Measurements from ENCODE around the gene CCDC13.

The CCDC13 gene

DNA sequence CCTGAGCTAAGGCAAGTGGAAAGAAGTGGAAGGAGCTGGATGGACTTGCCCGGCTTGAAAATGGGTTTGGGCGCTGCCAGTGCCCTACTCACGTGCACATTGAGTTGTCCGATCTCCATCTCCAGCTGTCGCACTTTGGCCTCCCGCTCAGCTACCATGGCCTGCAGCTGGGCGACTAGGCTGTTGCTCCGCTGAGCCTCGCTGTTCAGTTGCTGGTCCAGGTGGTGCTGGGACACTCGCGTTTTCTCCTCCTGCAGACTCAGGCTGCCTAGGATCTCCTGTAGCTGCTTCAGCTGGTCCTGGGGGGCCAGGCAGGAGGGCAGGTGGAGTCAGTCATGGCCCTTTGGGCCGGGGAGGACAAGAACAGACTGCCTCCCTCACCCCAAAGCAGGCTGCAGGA, 37.4 kb downstream of the CCDC13 start:
- TF ChIP-seq, protein P1, sequence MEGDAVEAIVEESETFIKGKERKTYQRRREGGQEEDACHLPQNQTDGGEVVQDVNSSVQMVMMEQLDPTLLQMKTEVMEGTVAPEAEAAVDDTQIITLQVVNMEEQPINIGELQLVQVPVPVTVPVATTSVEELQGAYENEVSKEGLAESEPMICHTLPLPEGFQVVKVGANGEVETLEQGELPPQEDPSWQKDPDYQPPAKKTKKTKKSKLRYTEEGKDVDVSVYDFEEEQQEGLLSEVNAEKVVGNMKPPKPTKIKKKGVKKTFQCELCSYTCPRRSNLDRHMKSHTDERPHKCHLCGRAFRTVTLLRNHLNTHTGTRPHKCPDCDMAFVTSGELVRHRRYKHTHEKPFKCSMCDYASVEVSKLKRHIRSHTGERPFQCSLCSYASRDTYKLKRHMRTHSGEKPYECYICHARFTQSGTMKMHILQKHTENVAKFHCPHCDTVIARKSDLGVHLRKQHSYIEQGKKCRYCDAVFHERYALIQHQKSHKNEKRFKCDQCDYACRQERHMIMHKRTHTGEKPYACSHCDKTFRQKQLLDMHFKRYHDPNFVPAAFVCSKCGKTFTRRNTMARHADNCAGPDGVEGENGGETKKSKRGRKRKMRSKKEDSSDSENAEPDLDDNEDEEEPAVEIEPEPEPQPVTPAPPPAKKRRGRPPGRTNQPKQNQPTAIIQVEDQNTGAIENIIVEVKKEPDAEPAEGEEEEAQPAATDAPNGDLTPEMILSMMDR (IDR thresholded peaks at IDR 0.05; ENCODE audit: extremely low read depth, missing control alignments): no peak
- DNase-seq (ENCODE audit: low spot score): no peak

DNA sequence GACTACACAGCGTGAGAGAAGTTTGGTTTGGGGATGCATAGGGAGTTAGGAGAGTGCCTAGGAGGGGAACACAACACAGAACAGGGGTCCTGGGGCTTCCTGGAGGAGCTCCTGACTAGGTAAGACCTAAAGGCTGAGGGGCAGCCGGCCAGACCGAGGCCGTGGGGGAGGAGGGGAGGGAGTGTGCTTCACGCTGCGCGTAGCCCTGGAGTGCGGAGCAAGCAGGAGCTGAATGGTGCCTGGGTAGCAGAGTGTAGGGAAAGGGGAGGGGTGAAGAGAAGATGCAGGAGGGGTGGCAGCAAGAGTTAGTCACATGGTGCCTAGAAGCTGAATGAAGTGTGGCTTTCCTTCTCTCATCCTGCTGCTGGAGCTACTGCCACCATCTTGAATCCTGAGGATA, 38.0 kb downstream of the CCDC13 start:
- TF ChIP-seq, protein P1 (IDR thresholded peaks at IDR 0.05; ENCODE audit: extremely low read depth, missing control alignments): no peak

DNA sequence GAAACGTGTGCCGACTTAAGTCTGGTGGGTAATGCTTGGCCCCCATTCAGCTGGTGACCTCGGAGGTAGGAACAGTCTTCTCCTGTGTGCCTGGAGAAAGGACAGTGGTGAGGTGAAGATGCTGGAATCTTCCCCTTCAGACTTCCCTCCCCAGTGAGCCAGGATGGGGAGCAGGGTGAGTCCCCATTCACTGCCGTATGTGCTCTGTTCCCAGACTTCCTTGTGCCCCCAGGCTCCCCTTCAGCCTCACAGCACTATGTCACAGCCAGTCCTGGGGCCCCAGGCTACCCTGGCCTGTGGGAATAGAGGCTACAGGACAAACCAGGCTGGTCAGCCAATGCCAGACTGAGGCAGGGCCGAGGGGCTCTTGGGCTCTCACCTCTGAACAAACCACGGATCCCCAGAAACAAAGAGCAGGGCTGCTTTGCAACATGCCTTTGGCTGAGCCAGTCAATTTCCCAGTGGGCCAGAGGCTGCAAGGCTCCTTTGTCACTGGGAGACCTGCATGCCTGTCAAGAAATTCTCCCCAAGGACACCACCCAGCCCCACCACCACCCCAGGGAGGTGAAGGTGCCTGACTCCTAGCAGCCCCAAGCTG, 38.7 kb downstream of the CCDC13 start:
- no peak for DNase-seq (ENCODE audit: low spot score)

More for the DNA sequence above, 38.0 kb downstream of the CCDC13 start:
- no peak for DNase-seq (ENCODE audit: low spot score)

DNA sequence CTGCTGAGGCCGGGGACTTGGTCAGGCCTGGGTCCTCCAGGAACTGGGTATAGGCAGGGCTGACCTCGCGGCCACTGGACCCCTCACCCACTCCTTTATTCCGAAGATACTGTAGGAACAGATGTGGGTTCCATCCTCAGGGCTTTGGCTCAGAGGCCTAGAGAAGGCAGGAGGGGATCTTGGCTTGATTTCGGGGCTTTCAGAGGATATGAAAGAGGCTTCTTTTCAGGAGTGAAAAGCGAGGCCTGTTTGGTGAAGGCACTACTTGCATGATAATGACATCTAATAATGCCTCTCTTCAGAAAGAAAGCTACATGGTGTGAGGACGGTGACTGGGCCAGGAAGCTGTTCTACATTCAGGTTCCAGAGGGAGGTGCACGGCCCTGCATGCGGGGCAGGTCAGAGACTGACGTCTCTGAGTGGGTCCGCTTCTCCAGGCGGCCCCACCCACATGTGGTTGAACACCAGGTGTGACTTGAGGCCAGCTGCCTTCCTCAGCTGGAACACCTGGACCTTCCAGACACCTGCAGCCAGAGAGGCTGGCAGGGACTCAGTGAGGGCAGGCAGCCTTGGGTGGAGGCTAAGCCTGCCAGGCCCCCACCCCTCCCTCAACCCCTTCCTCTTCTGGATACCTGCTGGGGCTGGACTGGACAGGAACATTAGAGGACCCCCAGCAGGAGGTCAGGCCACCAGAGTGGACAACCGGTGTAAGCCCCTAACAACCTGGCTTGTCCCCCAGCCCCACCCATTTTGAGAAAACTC, 39.4 kb downstream of the CCDC13 start:
- DNase-seq (ENCODE audit: low spot score): no peak
- TF ChIP-seq, protein P1 (IDR thresholded peaks at IDR 0.05; ENCODE audit: extremely low read depth, missing control alignments): no peak

More for the DNA sequence above, 38.7 kb downstream of the CCDC13 start:
- TF ChIP-seq, protein P1 (IDR thresholded peaks at IDR 0.05; ENCODE audit: extremely low read depth, missing control alignments): no peak

DNA sequence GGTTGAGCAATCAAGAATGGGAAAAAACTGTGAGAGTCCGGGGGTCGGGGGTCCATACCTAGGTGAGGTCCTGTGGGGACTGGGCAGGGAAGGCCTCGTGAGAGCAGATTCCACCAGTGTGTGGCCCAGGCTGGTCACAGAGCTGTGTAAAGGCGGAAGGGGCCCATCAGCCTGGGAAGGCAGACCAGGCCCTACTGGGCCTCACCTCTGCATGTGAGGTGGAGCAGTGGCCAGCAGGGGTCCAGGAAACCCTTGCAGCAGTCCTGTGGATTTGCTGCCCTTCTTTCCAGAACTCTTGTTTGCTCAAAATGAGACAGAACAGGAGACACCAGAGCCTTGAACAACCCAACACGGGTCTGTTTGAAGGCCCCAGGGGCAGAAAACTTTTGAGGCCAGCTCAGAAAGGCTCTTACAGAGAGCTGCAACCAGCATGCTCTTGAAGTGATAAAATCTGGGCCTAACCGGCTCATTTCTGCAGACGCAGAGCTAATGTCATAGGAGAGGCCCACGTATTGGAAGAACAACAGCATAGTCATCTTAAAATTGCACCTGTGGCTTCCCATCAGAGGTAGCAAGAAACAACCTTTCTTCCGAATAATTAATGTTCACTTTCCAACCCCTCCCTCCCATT, 40.1 kb downstream of the CCDC13 start:
- TF ChIP-seq, protein P1 (IDR thresholded peaks at IDR 0.05; ENCODE audit: extremely low read depth, missing control alignments): no peak
- no peak for DNase-seq (ENCODE audit: low spot score)

DNA sequence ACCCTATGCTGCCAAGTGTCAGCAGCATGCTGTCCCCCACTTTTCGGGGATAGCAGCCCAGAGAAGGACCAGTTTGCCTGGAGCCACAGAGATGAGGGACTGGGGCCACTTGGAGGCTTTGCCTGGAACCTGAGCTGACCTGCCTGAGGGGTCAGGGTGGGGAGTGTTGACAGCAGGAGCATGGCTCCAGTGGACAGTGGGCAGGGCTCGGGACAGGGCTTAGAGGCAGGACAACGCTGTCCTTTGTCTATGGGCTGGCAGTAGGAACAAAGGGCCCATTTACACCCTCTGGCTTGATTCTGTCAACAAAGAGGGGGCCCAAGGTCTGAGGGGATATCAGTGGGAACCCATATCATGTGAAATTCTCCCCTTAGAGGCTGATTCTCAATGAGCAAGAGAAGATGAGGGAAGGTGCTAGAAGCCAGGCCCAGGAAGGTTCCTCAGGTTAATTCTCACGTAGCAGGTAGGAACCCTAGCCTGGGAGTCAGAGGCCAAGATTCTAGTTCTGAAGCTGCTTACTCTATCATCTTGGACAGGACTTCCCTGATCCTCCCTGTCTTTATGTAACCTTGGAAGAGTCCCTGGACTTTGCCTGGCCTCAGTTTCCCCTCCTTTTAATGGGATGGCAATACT, 40.7 kb downstream of the CCDC13 start:
- DNase-seq (ENCODE audit: low spot score): no peak
- TF ChIP-seq, protein P1 (IDR thresholded peaks at IDR 0.05; ENCODE audit: extremely low read depth, missing control alignments): no peak

All from GM20000 (cell line).